Suprapubic skin (tissue), 3 donors: ENCODE data around the gene DRD3.

Experiments
- CTCF ChIP-seq, 2 donors: fragments of 200-600 bp in 1 of 2; fragments of 450-650 bp in 1 of 2; sonication (generic) in 1 of 2; IDR thresholded peaks; one replicate each; pipeline ENCODE4 v1.5.1; 2016 to 2019; ENCODE audit warnings: antibody characterized with exemption in 2 of 2, mild to moderate bottlenecking in 1 of 2, moderate library complexity in 1 of 2
- POLR2AphosphoS5 ChIP-seq, 3 donors: sonication (generic); formaldehyde crosslinking; IDR thresholded peaks; one replicate each; pipeline ENCODE4 v1.6.1; 2017; ENCODE audit warnings: antibody characterized with exemption in 3 of 3

GRCh38 chr3:114133947-114134346 is 44.9 kb downstream of the DRD3 start:
- TF ChIP-seq CTCF (IDR thresholded peaks at IDR 0.05) (no peak), POLR2AphosphoS5 (IDR thresholded peaks at IDR 0.05) (no peak)
